ENCODE measurements around the gene PDXK.

Gene PDXK

DNA sequence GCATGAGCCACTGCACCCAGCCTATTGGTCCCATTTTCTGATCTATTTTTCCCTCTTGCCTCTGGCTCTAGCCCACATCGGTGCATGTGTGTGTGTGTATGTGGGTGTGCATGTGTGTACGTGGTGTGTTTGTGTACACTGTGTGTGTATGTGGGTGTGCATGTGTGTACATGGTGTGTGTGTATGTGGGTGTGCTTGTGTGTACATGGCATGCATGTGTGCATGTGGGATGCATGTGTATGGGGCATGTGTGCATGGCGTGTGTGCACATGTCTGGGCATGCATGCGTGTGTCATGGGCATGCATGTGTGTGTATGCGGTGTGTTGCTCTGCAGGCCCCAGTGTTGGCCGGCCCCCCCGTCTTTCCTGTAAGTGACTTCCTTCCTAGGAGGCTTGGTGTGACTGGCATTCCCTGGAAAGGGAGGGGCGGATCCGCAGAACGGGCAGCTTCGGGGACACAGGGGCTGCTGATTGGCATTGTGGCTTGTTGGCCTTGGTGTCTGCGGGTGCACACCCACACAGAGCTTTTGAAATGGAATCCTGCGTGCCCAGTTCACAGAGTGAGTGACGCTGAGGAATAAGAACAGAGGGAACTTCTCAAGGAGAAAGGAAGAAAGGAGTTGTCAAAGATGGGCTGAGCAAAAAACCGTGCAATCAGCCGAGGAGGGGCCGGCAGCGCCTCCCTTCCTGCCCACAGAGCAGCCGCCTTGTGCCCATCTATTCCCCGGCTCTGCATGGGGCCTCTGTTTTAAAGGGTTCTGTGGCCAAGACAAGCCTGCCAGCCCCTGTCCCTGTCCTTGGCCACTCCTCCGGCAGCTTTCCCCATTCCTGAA lies 8.0 kb downstream of the PDXK start:
- peak in 2 of 3 donors; percentile 22 to 48 for DNase-seq
- Histone ChIP-seq H3K9me3 (ENCODE audit: control extremely low read depth in 1 of 5, control insufficient read depth in 4 of 5, insufficient read depth in 2 of 5, low read depth in 1 of 5, low read length in 4 of 5) (no peaks in the 10 kb centered on the region), H3K4me1 (ENCODE audit: control extremely low read depth in 1 of 4, control insufficient read depth in 4 of 4, insufficient read depth in 4 of 4, low read length in 3 of 4) (peaks cover 6 to 65% (median 46%) of the 10 kb centered on the region in 4 experiments), H3K36me3 (ENCODE audit: control insufficient read depth in 4 of 4, insufficient read depth in 4 of 4, low read length in 3 of 4) (peaks cover 0 to 16% (median 4%) of the 10 kb centered on the region in 4 experiments), H3K4me3 (ENCODE audit: control insufficient read depth in 1 of 7, extremely low read depth in 1 of 7, insufficient read depth in 4 of 7, low read depth in 2 of 7, low read length in 6 of 7) (peak overlapping the region in 4 of 7 experiments; percentile 30 to 70 (median 52)), H3K27me3 (replicated peaks in 2 of 5; ENCODE audit: control insufficient read depth in 4 of 5, insufficient read depth in 5 of 5, low read length in 4 of 5) (no peaks in the 10 kb centered on the region), H3K27ac (ENCODE audit: insufficient read depth in 1 of 2, low read depth in 1 of 2, low read length in 2 of 2, poor library complexity in 1 of 2, severe bottlenecking in 2 of 2) (no peak overlapping the region)
- POLR2A ChIA-PET: no interaction called here
- CTCF ChIA-PET: no interaction called here
- 30% methylated on average over 19 of the region's 21 CpGs for WGBS (ENCODE audit: insufficient coverage)

DNA sequence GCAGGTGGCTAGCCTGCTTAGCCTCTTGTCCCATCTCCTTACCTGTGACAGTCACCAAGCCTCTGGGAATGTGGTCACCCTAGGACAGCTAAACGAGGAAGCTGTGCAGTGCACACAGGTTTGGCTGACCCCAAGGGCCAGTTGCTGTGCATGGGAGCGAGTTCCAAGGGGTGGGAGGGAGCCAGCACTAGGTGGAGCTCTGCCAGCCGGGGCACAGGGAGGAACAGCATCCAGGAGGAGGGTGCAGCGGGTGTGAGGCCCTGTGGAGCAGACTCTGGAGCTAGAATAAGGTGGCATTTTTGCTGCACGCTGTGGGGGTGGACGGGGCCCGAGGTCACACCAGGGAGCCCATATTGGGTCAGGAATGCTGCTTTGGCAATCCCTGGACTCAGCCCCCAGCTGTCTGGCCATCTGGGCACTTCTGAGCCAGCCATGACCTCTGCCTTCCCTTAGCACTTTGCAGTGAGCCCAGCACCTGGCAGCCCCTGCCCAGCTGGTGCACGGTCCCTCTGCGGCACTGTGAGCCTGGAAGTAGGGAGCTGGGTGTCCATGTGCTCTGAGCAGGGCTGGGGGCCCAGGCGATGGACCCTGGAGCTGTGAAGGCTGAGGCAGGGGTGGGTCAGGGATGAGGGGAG lies 8.7 kb downstream of the PDXK start:
- POLR2A ChIA-PET: interaction anchor here (1.7 kb wide), 1 partner anchor 8 kb away, joined by 7 read pairs; no protein-coding TSS in a partner anchor
- WGBS (ENCODE audit: insufficient coverage): 80% methylated on average over 8 of the region's 10 CpGs
- CTCF ChIA-PET: interaction anchor here (1.0 to 1.6 kb wide), 2 partner anchors 62 to 71 kb away, joined by 3 to 5 read pairs; partner anchors contain the start of gene RRP1
- Histone ChIP-seq H3K36me3 (ENCODE audit: control insufficient read depth in 4 of 4, insufficient read depth in 4 of 4, low read length in 3 of 4) (peaks cover 0 to 21% (median 4%) of the 10 kb centered on the region in 4 experiments), H3K27ac (ENCODE audit: insufficient read depth in 1 of 2, low read depth in 1 of 2, low read length in 2 of 2, poor library complexity in 1 of 2, severe bottlenecking in 2 of 2) (peak overlapping the region in 1 of 2 experiments; percentile 11), H3K4me1 (ENCODE audit: control extremely low read depth in 1 of 4, control insufficient read depth in 4 of 4, insufficient read depth in 4 of 4, low read length in 3 of 4) (peaks cover 6 to 62% (median 46%) of the 10 kb centered on the region in 4 experiments), H3K4me3 (ENCODE audit: control insufficient read depth in 1 of 7, extremely low read depth in 1 of 7, insufficient read depth in 4 of 7, low read depth in 2 of 7, low read length in 6 of 7) (peak overlapping the region in 5 of 7 experiments; percentile 30 to 70 (median 58)), H3K9me3 (ENCODE audit: control extremely low read depth in 1 of 5, control insufficient read depth in 4 of 5, insufficient read depth in 2 of 5, low read depth in 1 of 5, low read length in 4 of 5) (no peaks in the 10 kb centered on the region), H3K27me3 (replicated peaks in 2 of 5; ENCODE audit: control insufficient read depth in 4 of 5, insufficient read depth in 5 of 5, low read length in 4 of 5) (no peaks in the 10 kb centered on the region)
- DNase-seq: peak in 1 of 3 donors; percentile 13

DNA sequence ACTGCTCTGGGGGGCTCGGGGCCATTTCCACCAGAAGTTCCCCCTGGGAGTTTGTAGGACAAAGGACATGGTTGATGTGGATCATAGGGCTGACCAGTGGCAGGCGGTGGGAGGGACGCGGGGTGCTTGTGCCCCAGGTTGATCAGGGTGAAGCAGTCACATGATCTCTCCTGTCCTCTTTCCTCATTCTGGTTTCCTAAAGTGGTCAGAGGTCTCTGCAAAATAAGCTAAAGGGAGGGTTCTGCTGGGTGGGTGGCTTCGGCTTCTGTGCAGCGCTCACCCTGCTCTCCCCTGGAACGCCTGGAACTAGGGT lies 9.2 kb downstream of the PDXK start:
- ChIA-PET CTCF (interaction anchor here (0.8 to 1.6 kb wide), 6 partner anchors 19 to 71 kb away, joined by 3 to 8 read pairs (median 4); partner anchors contain the start of gene RRP1), POLR2A (interaction anchor here (0.6 to 1.7 kb wide), 3 partner anchors 8 to 61 kb away, joined by 4 to 7 read pairs (median 4); partner anchors contain the start of gene RRP1)
- WGBS (ENCODE audit: insufficient coverage): 15% methylated on average over 4 of the region's 7 CpGs
- Histone ChIP-seq H3K36me3 (ENCODE audit: control insufficient read depth in 4 of 4, insufficient read depth in 4 of 4, low read length in 3 of 4) (peaks cover 0 to 21% (median 4%) of the 10 kb centered on the region in 4 experiments), H3K27me3 (replicated peaks in 2 of 5; ENCODE audit: control insufficient read depth in 4 of 5, insufficient read depth in 5 of 5, low read length in 4 of 5) (no peaks in the 10 kb centered on the region), H3K27ac (ENCODE audit: insufficient read depth in 1 of 2, low read depth in 1 of 2, low read length in 2 of 2, poor library complexity in 1 of 2, severe bottlenecking in 2 of 2) (peak overlapping the region in 1 of 2 experiments; percentile 11), H3K4me3 (ENCODE audit: control insufficient read depth in 1 of 7, extremely low read depth in 1 of 7, insufficient read depth in 4 of 7, low read depth in 2 of 7, low read length in 6 of 7) (peak overlapping the region in 6 of 7 experiments; percentile 43 to 70 (median 60)), H3K9me3 (ENCODE audit: control extremely low read depth in 1 of 5, control insufficient read depth in 4 of 5, insufficient read depth in 2 of 5, low read depth in 1 of 5, low read length in 4 of 5) (no peaks in the 10 kb centered on the region), H3K4me1 (ENCODE audit: control extremely low read depth in 1 of 4, control insufficient read depth in 4 of 4, insufficient read depth in 4 of 4, low read length in 3 of 4) (peaks cover 6 to 62% (median 46%) of the 10 kb centered on the region in 4 experiments)
- DNase-seq: no peak

DNA sequence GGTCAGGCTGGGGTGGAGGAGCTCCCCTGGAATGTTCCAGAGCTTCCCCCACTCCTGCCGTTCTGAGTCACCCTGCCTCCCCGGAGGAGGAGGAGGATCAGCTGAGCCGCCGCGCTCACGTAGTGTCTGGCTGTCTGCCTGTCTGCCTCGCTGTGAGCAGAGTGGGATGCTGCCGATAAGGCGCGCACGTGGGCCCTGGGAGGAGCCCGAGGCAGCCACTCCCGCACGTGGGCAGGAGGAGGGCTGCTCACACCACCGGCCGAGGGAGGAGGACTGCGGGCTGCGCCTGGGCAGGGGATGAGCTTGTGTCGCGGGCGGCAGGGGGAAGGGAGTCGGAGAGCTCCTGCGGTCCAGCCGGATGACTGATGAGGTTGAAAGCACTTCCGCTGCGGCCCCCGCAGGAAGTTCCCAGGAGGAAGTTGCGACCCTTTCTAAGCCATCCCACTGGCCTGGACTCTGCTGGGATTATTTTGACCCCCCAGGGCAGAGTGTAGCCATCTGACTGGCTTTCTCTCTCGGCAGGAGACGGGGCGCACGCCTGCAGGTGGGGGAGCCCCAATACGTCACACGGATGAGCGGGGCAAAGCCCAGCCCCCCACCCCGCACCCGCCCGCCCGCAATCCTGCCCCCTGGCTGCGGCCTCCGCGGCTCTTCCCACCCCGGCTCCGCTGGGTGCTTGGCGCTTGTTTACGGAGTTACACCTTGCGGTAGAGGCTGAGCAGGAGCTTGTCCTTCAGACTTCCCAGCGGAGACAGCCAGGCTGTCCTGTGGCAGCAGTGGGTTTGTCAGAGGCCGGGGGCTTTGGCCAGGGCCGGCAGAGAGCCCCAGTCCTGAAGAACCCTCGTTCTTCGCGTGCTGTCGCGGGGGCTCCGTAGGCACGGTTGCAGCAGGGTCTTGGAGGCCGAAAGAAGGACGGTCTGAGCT lies 9.8 kb downstream of the PDXK start:
- POLR2A ChIA-PET: interaction anchor here (0.6 to 1.7 kb wide), 4 partner anchors 9 to 61 kb away, joined by 4 to 7 read pairs (median 5); partner anchors contain the start of gene RRP1
- Histone ChIP-seq H3K9me3 (ENCODE audit: control extremely low read depth in 1 of 5, control insufficient read depth in 4 of 5, insufficient read depth in 2 of 5, low read depth in 1 of 5, low read length in 4 of 5) (no peaks in the 10 kb centered on the region), H3K4me1 (ENCODE audit: control extremely low read depth in 1 of 4, control insufficient read depth in 4 of 4, insufficient read depth in 4 of 4, low read length in 3 of 4) (peaks cover 6 to 66% (median 46%) of the 10 kb centered on the region in 4 experiments), H3K36me3 (ENCODE audit: control insufficient read depth in 4 of 4, insufficient read depth in 4 of 4, low read length in 3 of 4) (peaks cover 0 to 19% (median 3%) of the 10 kb centered on the region in 4 experiments), H3K27me3 (replicated peaks in 2 of 5; ENCODE audit: control insufficient read depth in 4 of 5, insufficient read depth in 5 of 5, low read length in 4 of 5) (no peaks in the 10 kb centered on the region), H3K27ac (ENCODE audit: insufficient read depth in 1 of 2, low read depth in 1 of 2, low read length in 2 of 2, poor library complexity in 1 of 2, severe bottlenecking in 2 of 2) (peak overlapping the region in 1 of 2 experiments; percentile 25), H3K4me3 (ENCODE audit: control insufficient read depth in 1 of 7, extremely low read depth in 1 of 7, insufficient read depth in 4 of 7, low read depth in 2 of 7, low read length in 6 of 7) (peak overlapping the region; percentile 16 to 70 (median 58))
- CTCF ChIA-PET: interaction anchor here (0.8 to 1.6 kb wide), 8 partner anchors 13 to 72 kb away, joined by 3 to 8 read pairs (median 4); partner anchors contain the start of gene RRP1
- DNase-seq: peak; percentile 84 to 94 (median 90)
- WGBS (ENCODE audit: insufficient coverage): 7% methylated on average over 52 of the region's 59 CpGs

DNA sequence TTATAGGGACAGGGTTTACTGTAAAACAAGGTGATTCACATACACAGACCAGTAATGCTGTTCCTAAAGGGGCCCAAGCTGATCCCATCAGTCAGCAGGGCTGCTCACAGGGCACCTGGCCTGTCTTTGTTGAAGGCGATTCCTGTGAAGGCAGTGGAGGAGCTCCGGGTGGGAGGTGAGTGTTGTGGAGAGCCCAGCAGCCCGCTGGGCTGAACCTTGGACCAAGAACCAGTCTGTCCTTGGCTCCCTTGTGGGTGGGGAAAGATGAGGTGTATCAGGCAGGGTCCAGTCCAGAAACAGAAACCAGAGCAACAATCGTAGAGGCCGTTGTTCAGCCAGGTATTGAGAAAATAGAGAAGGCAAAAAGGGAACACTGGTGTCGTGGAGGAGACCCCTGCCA lies 12.5 kb downstream of the PDXK start:
- Histone ChIP-seq H3K27me3 (replicated peaks in 2 of 5; ENCODE audit: control insufficient read depth in 4 of 5, insufficient read depth in 5 of 5, low read length in 4 of 5) (no peaks in the 10 kb centered on the region), H3K4me1 (ENCODE audit: control extremely low read depth in 1 of 4, control insufficient read depth in 4 of 4, insufficient read depth in 4 of 4, low read length in 3 of 4) (peaks cover 0 to 53% (median 30%) of the 10 kb centered on the region in 4 experiments), H3K4me3 (ENCODE audit: control insufficient read depth in 1 of 7, extremely low read depth in 1 of 7, insufficient read depth in 4 of 7, low read depth in 2 of 7, low read length in 6 of 7) (no peak overlapping the region), H3K9me3 (ENCODE audit: control extremely low read depth in 1 of 5, control insufficient read depth in 4 of 5, insufficient read depth in 2 of 5, low read depth in 1 of 5, low read length in 4 of 5) (no peaks in the 10 kb centered on the region), H3K36me3 (ENCODE audit: control insufficient read depth in 4 of 4, insufficient read depth in 4 of 4, low read length in 3 of 4) (peaks cover 0 to 28% (median 3%) of the 10 kb centered on the region in 4 experiments), H3K27ac (ENCODE audit: insufficient read depth in 1 of 2, low read depth in 1 of 2, low read length in 2 of 2, poor library complexity in 1 of 2, severe bottlenecking in 2 of 2) (no peak overlapping the region)
- ChIA-PET CTCF (no interaction called here), POLR2A (no interaction called here)
- WGBS (ENCODE audit: insufficient coverage): 98% methylated on average over 6 of the region's 6 CpGs
- no peak for DNase-seq

DNA sequence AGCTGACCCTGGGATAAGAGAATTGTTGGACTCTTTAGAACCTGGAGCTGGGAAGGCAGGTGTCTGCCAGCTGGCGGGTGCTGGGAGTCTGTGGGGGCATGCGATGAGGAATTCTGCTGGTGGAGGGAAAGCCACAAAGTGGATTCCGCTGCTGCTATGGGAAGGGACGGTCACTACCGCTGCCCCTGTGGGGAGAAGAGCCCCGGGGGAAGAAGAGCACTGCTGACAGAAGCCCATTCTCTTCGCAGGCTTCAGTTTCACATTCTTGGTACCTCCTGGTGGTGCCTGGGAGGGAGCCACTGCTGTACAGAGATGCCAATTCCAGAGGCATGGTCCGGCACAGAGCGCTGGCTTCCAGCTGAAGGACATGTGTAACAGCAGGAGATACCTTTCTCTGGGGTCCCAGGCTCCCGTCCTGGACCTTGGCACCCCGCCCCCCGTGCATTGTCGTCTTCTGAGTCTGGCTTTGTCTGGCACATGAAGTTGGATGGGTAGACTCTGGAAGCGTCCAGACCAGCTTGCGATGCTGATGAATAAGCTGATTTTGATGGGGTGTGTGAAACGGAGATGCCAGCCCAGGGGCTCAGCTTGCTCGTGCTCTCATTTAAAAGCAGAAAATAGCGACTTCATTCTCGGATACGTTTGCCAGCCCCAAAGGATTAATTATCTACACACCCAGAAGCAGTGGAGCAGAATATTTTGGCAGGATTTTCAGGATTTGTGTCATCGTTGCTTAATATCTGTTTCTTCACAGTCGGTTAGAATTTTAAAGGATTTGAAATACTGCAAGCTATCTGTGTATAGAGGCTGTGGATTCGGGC lies 13.2 kb downstream of the PDXK start:
- peaks cover 0 to 31% (median 3%) of the 10 kb centered on the region in 4 experiments for H3K36me3 ChIP-seq (ENCODE audit: control insufficient read depth in 4 of 4, insufficient read depth in 4 of 4, low read length in 3 of 4)
- 95% methylated on average over 18 of the region's 23 CpGs for WGBS (ENCODE audit: insufficient coverage)
- no peaks in the 10 kb centered on the region for H3K27me3 ChIP-seq (replicated peaks in 2 of 5; ENCODE audit: control insufficient read depth in 4 of 5, insufficient read depth in 5 of 5, low read length in 4 of 5)
- POLR2A ChIA-PET: no interaction called here
- CTCF ChIA-PET: interaction anchor here (0.8 kb wide), 1 partner anchor 27 kb away, joined by 3 read pairs; no protein-coding TSS in a partner anchor
- H3K27ac ChIP-seq (ENCODE audit: insufficient read depth in 1 of 2, low read depth in 1 of 2, low read length in 2 of 2, poor library complexity in 1 of 2, severe bottlenecking in 2 of 2): no peak overlapping the region
- no peak for DNase-seq
- no peak overlapping the region for H3K4me3 ChIP-seq (ENCODE audit: control insufficient read depth in 1 of 7, extremely low read depth in 1 of 7, insufficient read depth in 4 of 7, low read depth in 2 of 7, low read length in 6 of 7)
- no peaks in the 10 kb centered on the region for H3K9me3 ChIP-seq (ENCODE audit: control extremely low read depth in 1 of 5, control insufficient read depth in 4 of 5, insufficient read depth in 2 of 5, low read depth in 1 of 5, low read length in 4 of 5)
- H3K4me1 ChIP-seq (ENCODE audit: control extremely low read depth in 1 of 4, control insufficient read depth in 4 of 4, insufficient read depth in 4 of 4, low read length in 3 of 4): peaks cover 0 to 47% (median 23%) of the 10 kb centered on the region in 4 experiments

All from common myeloid progenitor, CD34-positive (primary cell).